Hematopoietic multipotent progenitor cell treated with erythropoietin and hydrocortisone succinate and interleukin-3 and kit ligand, for 17 days (in vitro differentiated cells): ENCODE results near the gene MYO5B.
"Not testable (repeated sequence)": the region's sequence is repeated elsewhere in the genome, so short reads cannot be mapped to it uniquely, and the experiment has no call there.

ENCODE experiments used
- DNase-seq: peaks from one replicate; pipeline ENCODE4 v3.0.0-alpha.2; 2015; ENCODE audit warnings: low spot score

MYO5B gene

GRCh38 chr18:50099725-50100407, 95.1 kb downstream of the MYO5B start:
- no peak for DNase-seq

GRCh38 chr18:50097702-50098101, 97.2 kb downstream of the MYO5B start:
- DNase-seq, result no peak

GRCh38 chr18:50096766-50097435, 98.0 kb downstream of the MYO5B start:
- DNase-seq, result no peak

DNA sequence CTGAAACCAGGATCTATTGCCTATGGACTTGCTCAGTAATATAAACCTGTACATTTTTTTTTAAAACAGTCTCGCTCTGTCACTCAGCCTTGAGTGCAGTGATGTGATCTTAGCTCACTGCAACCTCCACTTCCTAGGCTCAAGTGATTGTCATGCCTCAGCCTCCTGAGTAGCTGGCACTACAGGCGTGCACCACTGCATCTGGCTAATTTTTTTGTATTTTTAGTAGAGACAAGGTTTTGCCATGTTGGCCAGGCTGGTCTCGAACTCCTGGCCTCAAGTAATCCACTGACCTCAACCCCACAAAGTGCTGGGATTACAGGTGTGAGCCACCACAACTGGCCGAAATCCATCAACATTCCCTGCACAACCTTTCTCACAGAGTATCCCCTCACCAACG, 100.2 kb downstream of the MYO5B start:
- not testable (repeated sequence) for DNase-seq

DNA sequence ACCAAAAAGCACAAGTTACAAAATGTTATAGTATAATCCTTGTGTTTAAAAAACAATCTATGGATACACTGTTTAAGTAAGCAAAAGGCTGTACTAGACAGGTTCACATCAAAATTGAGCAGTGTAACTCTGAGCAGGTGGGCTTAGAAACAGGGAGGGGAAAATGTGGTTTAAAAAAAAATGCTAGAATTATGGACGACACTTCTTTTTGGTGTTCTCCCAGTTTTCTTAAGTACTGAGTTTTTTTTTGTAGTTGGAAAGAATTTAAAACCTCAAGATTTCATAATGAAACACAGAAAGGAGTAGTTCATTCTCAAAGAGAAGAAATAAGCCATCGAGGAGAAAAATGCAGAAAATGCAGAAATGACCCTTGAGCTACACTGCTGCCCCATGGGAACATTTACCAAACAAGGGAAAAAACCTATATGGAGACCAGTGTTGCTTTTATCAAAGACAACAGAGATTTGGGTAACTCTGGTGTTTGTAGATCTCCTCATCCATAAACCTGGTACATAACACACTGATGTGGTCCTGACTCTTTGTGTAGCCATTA, 100.7 kb downstream of the MYO5B start:
- DNase-seq, result no peak

DNA sequence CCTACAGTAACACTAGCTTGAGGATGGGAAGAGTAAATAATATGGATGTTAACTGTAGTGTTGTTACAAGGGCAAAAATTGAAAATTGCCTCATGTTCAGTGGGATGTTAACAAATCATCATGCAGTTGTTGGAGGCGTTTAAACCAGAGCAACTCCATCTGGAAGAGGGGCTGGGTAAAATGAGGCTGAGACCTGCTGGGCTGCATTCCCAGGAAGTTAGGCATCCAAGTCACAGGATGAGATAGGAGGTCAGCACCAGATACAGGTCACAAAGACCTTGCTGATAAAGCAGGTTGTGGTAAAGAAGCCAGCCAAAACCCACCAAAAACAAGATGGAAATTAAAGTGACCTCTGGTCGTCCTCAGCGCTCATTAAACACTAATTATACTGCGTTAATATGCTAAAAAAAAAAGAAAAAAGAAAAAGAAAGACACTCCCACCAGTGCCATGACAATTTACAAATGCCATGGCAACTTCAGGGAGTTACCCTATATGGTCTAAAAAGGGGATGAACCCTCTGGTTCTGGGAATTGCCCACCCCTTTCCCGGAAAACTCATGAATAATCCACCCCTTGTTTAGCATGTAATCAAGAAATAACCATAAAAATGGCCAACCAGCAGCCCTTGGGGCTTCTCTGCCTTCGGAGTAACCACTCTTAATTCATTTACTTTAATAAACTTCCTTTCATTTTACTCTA, 101.4 kb downstream of the MYO5B start:
- no peak for DNase-seq

GRCh38 chr18:50092245-50092805, 102.6 kb downstream of the MYO5B start:
- no peak for DNase-seq

GRCh38 chr18:50091509-50092244, 103.3 kb downstream of the MYO5B start:
- DNase-seq, result no peak

- DNase-seq, result no peak
Measured at GRCh38 chr18:50090370-50091312, 104.3 kb downstream of the MYO5B start.

DNA sequence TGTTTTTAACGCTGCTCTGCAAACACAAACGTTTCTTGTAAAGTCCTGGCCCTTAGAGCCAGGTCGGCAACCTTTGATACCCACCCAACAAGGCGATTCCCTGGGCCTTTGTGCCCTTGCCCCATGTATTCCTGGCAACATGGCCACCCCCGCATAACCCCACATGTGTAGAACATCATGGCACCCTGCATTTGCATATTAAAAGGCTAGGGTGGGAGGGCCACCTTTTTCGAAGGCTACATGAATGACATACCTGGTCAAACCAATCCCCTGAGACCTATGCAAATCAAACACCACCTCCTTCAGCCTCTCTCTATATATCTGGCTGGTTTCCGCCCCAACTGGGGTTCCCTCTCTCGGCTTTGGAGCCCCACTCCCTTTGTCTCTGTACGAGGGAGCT, 105.2 kb downstream of the MYO5B start:
- no peak for DNase-seq

GRCh38 chr18:50083708-50084107, 111.2 kb downstream of the MYO5B start:
- DNase-seq, result no peak

DNA sequence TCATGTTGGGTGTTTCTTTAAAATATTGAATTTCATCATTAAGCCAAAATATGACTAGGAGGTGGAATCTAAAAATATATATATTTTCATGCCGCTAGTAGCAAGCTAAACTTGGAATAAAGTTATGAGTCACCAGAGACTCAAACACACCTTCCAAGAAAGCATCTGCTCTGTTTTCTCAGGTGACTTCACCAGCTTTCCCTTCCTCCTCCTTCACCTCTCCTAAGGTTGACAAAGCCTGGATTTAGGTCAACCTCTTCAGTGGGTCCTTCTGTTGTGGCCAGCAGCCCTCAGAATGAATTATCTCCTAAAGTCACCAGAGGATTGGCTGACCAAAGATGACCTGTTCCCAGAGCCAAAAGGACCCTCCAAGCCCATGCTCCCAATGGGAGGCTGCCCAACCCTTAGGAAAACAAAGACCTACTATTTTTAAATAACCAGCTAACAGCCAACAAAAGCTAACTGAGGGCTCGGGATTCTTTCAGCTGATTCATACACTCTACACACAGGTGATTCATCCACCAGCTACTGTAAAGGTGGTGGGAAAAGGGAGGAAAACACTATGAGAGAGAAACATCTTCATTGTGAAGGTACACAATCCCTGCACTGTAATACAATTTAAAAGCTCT, 113.9 kb downstream of the MYO5B start:
- DNase-seq, result no peak

DNA sequence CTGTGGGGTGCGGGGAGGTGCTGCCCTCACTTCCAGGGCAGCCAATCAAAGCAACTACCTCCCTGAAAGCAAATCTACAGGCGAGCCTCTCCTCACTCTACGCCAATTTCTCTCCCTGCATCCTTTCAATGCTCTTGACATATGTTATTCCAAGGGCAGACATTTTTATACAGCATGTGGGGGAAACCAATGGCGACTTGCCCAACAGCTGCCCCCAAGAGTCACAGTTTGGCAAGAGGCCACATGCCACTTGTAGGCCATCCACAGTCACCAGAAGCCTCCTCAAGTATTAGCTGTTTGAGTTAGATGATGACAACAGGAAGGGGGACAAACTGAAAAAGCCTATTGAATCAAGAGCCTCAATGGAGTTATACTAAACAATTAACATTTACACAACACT, 114.6 kb downstream of the MYO5B start:
- DNase-seq, result no peak

DNA sequence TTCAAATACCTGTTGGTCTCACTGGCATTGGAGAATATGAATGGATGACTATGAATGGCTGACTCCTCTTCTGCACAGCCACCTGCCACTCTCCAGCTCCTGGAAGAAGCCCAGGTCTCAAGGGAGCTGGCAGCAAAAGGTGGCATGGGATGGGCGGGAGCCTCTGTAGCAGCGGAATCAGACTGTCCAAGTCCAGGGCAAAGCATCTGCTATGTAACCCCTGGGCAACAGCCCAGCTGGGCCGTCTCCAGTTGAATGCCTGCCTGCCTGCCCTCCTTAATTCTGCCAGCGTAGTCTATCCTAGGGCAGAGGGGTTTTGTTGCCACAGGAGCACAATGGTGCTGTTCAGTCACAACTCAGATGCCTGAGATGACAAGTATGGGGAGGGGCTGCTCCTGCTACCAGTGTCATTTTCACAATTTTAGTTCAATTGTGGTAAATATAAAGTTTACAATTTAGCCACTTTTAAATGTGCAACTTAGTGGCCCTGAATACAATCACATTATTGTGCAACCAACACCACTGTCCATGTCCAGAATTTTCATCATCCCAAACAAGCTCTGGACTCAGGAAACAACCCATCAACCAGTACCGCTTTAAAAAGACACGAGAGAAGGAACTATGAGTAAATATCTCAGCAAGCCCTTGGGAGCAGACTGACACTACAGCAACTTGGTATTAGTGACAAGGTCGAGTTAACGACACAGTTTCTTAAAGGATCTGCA, 115.2 kb downstream of the MYO5B start:
- DNase-seq, result no peak

- no peak for DNase-seq
Measured at GRCh38 chr18:50076277-50076676, 118.7 kb downstream of the MYO5B start.

- no peak for DNase-seq
Measured at GRCh38 chr18:50075772-50076171, 119.2 kb downstream of the MYO5B start.

DNA sequence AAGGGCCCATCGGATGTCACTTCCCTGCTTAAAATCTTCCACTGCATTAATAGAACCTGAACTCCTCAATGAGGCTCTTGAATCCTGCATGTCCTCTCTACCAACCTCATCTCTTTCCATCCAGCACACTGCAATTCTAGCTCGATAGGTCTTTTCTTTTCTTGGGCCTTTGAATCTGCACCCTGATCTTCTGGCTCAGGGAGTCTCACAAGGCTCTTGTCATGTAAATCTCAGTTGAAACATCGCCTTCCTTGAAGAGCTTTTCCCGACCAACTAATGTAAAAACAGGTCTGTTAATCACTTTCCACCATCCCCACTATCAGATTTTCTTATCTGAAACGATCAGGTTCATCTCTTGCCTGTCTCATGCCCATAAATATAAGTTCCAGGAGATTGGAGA, 120.5 kb downstream of the MYO5B start:
- DNase-seq, result no peak

GRCh38 chr18:50073319-50073718, 121.6 kb downstream of the MYO5B start:
- no peak for DNase-seq

DNA sequence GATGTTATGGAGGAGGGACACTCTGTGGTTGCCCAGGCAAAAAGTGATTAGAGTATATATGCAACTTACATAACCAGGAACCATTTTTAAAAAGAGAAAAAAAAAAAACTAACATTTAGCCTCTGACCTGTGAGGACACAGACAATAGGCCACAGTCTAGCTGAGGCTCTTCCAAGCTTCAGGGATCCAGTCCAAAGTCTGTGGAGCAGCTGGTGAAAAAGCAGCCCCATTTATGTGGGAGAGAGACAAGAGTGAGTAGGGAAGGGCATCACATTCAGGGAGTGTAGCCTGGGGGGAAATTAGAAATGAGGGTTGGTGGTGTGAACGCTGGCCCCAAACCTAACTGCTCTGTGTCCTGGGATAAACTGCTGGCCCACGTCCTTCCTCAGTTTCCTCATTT, 122.8 kb downstream of the MYO5B start:
- no peak for DNase-seq

DNA sequence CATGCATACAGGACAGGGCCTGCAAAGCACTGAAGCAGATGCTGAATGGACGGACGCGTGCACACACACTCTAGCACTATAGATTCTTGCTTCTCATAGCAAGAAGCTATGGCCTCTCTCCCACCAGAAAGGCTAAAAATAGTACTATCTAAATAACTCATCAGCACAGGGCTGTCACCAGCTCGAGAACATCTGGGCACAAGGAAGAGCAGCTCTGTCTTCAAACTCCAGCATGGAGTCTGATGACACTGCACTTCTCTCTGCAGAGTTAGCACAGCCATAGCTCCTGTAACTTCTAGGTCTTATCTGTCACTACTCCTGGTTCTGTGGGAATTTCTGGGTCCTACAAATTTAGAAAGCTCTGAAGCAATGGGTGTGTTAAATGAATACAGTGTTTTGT, 123.5 kb downstream of the MYO5B start:
- no peak for DNase-seq
